GM23248 (cell line): ENCODE data around the gene GBP2.

Source experiments
- EZH2 ChIP-seq: fragments of 200-600 bp; sonication (generic); IDR thresholded peaks from 2 replicates; pipeline ENCODE4 v1.6.1; 2018; ENCODE audit warnings: antibody characterized with exemption, mild to moderate bottlenecking; ENCODE audit not compliant: insufficient read depth, poor library complexity, severe bottlenecking
- EZH2phosphoT487 ChIP-seq: fragments of 200-600 bp; sonication (generic); IDR thresholded peaks from 2 replicates; pipeline ENCODE4 v1.6.1; 2018; ENCODE audit warnings: antibody characterized with exemption, moderate library complexity, mild to moderate bottlenecking, low read depth; ENCODE audit not compliant: insufficient read depth

- TF ChIP-seq EZH2 (no peak), EZH2phosphoT487 (no peak)
These were observed 4.3 kb downstream of the GBP2 start for GRCh38 chr1:89121641-89122040.
